Mucosa of descending colon (tissue), 3 donors: ENCODE results near the gene CCNH. TPM values are rescaled to one million over a fixed set of nuclear protein-coding genes. Genes with fewer than 3 reads are reported as not detected.

Source experiments
- ATAC-seq: fragments of 200-7000 bp; cut with Tn5 transposase; one replicate; pipeline ENCODE4 v1.9.1; 2020; ENCODE audit warnings: mild to moderate bottlenecking, moderate library complexity
- DNase-seq, 3 donors: peaks; one replicate each; pipeline ENCODE4 v3.0.0-alpha.2; 2020
- H3K36me3 ChIP-seq: fragments of 200-600 bp; one replicate; pipeline ENCODE4 v1.8.0; 2021; ENCODE audit warnings: low read depth, mild to moderate bottlenecking
- H3K4me1 ChIP-seq: fragments of 200-600 bp; one replicate; pipeline ENCODE4 v1.8.0; 2021; ENCODE audit warnings: low read depth, mild to moderate bottlenecking
- H3K4me3 ChIP-seq: fragments of 200-600 bp; one replicate; pipeline ENCODE4 v1.8.0; 2021; ENCODE audit warnings: mild to moderate bottlenecking
- H3K9me3 ChIP-seq: fragments of 200-600 bp; one replicate; pipeline ENCODE4 v1.8.0; 2021; ENCODE audit warnings: mild to moderate bottlenecking
- intact Hi-C, 2 donors: fragments of 100-400 bp; cut with DNase I in 1 of 2; cut with micrococcal nuclease in 1 of 2; formaldehyde crosslinking; loops; one replicate each; pipeline versions ENCODE4 v1.11.0 to v1.11.1; 2022; cut with DNase I, micrococcal nuclease
- total RNA-seq, 3 donors: library from RNA; stranded (reverse); fragmentation: NEBNext Ultra II Directional in 2 of 3; extraction: Animal tissue kit (Norgen Biotek cat#: 25700) in 2 of 3; gene quantifications; one replicate each; pipeline versions ENCODE4 v1.2.1 to v1.2.4, GENCODE V29; 2021 to 2023
- TF ChIP-seq, protein P1 (sequence below): fragments of 200-600 bp; IDR thresholded peaks from one replicate; pipeline ENCODE4 v1.8.0; 2022; ENCODE audit warnings: antibody characterized with exemption, mild to moderate bottlenecking
- donor health status: DM: no; HTN: no; CAD: no; lungs with moderate emphysema.
- donor health status: DM: no; HTN: no; CAD: no.
- donor health status: DM: no; HTN: yes; CAD: no.

The CCNH gene
- total RNA-seq, 3 donors from 2014 or later, result 40.7 to 56.6 (median 49.4) TPM

DNA sequence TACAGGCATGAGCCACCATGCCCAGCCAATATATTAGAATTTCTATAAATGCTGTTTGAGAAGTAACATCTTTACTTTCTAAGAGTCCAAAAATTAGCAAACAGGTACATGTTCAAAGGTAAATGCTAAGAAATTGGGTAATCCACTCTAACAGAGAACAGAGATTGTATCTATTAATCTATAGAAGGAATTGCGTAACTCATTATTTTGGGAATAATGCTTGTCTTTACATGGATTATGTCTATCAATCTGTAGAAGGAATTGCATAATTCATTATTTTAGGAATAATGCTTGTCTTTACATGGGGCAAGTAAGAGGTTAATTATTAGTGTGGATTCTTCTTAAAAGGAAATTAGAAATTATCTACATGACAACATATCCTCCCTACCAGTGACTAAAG is 30.5 kb downstream of the CCNH start:
- no peaks in the 10 kb centered on the region for H3K9me3 ChIP-seq
- H3K4me1 ChIP-seq, result no peaks in the 10 kb centered on the region
- TF ChIP-seq, protein P1, sequence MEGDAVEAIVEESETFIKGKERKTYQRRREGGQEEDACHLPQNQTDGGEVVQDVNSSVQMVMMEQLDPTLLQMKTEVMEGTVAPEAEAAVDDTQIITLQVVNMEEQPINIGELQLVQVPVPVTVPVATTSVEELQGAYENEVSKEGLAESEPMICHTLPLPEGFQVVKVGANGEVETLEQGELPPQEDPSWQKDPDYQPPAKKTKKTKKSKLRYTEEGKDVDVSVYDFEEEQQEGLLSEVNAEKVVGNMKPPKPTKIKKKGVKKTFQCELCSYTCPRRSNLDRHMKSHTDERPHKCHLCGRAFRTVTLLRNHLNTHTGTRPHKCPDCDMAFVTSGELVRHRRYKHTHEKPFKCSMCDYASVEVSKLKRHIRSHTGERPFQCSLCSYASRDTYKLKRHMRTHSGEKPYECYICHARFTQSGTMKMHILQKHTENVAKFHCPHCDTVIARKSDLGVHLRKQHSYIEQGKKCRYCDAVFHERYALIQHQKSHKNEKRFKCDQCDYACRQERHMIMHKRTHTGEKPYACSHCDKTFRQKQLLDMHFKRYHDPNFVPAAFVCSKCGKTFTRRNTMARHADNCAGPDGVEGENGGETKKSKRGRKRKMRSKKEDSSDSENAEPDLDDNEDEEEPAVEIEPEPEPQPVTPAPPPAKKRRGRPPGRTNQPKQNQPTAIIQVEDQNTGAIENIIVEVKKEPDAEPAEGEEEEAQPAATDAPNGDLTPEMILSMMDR, result no peak
- no peak overlapping the region for H3K4me3 ChIP-seq
- no peak for ATAC-seq
- no peak for DNase-seq
- intact Hi-C loops, result no loop called here
- no peaks in the 10 kb centered on the region for H3K36me3 ChIP-seq

DNA sequence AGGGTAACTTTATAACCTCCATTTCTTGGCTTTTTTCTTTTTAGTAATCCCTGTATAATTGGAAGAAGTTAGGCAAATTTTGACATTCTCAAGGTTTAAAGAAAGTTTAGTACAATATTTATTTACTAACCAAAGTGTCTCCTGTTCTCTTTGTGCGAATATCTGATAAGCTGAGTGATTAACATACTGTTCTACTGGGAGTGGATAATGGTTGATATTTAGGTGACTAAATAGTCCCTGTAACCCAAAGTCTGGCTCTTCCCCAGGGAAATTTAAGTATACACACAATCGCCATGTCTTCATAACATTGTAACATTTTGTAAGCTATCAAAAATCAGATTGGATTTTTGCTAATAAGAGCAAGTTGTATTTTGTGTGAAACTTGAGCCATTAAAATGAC is 40.0 kb downstream of the CCNH start:
- intact Hi-C loops, result no loop called here
- TF ChIP-seq, protein P1, result no peak
- Histone ChIP-seq H3K4me3 (no peak overlapping the region), H3K4me1 (no peaks in the 10 kb centered on the region), H3K9me3 (no peaks in the 10 kb centered on the region), H3K36me3 (no peaks in the 10 kb centered on the region)
- DNase-seq, result no peak
- no peak for ATAC-seq

DNA sequence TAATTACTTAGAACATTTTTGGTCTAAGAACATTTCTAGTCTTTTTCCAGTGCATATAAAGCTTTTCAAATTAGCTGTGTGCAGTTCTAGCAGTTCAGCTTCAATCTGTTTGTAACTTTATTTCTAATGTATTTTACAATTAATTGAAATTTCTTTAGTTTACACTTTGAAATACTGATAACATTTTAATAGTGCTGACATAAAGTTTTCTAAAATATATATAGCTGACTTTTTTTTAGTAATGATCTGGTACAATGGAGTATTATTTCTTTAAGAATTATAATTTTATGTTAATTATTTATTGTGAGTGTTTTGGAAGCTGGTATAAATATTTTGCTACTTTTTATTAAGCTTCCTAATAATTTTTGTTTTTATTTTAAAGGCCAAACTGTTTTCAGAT is 43.3 kb downstream of the CCNH start:
- ATAC-seq, result no peak
- no peaks in the 10 kb centered on the region for H3K36me3 ChIP-seq
- TF ChIP-seq, protein P1, result no peak

DNA sequence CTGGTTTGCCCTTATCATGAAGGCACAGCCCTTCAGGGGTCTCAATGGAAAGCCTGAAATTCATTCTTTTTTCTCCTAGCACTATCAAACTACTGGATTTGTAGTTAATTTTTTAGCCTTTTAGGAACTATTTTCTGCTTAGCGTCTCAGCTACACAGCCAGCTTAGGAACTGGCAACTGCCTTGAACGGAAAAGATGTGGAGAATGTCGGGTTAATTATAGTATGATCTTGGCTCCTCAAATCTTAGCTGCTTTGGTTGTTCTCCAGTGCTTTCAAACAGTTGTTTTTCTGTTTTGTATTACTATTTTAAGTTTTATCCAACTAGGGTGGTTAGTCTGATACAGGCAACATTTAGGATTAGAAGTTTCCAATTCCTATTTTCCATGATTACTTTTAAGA is 44.1 kb downstream of the CCNH start:
- Histone ChIP-seq H3K36me3 (no peaks in the 10 kb centered on the region), H3K4me1 (no peaks in the 10 kb centered on the region), H3K9me3 (no peaks in the 10 kb centered on the region), H3K4me3 (no peak overlapping the region)
- TF ChIP-seq, protein P1, result no peak
- intact Hi-C loops, result no loop called here
- DNase-seq, result no peak
- no peak for ATAC-seq

More for the DNA sequence above, 43.3 kb downstream of the CCNH start:
- no peak for DNase-seq
- no peaks in the 10 kb centered on the region for H3K9me3 ChIP-seq
- H3K4me1 ChIP-seq, result no peaks in the 10 kb centered on the region
- no peak overlapping the region for H3K4me3 ChIP-seq
- intact Hi-C loops, result no loop called here

DNA sequence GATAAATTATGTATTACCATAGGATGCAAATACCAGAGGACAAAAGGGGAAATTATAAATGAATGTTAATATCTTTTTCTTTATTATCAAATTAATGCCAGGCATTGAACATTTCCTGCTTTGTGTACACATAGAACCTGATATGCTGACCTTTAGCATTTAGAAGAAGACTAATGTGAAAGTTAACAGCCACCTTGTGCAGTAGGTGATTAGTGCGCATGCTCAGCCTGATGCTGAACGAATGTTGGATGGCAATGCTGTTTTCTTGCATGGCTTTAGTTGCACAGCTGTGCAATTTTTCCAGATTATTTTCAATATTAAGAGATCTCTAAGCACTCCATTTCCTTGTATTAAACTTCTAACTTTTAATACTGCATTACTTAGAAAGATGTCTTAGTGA is 45.5 kb downstream of the CCNH start:
- DNase-seq, result no peak
- no peaks in the 10 kb centered on the region for H3K9me3 ChIP-seq

More for the DNA sequence above, 45.5 kb downstream of the CCNH start:
- TF ChIP-seq, protein P1, result no peak
- H3K36me3 ChIP-seq, result no peaks in the 10 kb centered on the region
- ATAC-seq, result no peak
- no peak overlapping the region for H3K4me3 ChIP-seq
- intact Hi-C loops, result no loop called here
- no peaks in the 10 kb centered on the region for H3K4me1 ChIP-seq
